ENCODE data around the gene PTPRO.
A peak's percentile ranks its signal among the peaks of the same experiment; 100 is the strongest.

Gene PTPRO

GRCh38 chr12:15581006-15581405, 258.7 kb downstream of the PTPRO start:
- peaks cover 5% of the 10 kb centered on the region for H3K36me3 Mint-ChIP-seq (ENCODE audit: low read depth)
- TF ChIP-seq CTCF (IDR thresholded peaks at IDR 0.05; ENCODE audit: unreplicated experiment in 3 of 3) = no peak
- no peak overlapping the region for H3K27ac Mint-ChIP-seq
- H3K4me3 Mint-ChIP-seq = no peak overlapping the region
- H3K27me3 Mint-ChIP-seq (ENCODE audit: low read depth) = peaks cover 4% of the 10 kb centered on the region
- H3K4me1 Mint-ChIP-seq = peaks cover 10% of the 10 kb centered on the region
- peaks cover 3% of the 10 kb centered on the region for H3K9me3 Mint-ChIP-seq

- H3K4me3 Mint-ChIP-seq = no peak overlapping the region
- peaks cover 4% of the 10 kb centered on the region for H3K4me1 Mint-ChIP-seq
- peaks cover 10% of the 10 kb centered on the region for H3K36me3 Mint-ChIP-seq (ENCODE audit: low read depth)
- TF ChIP-seq CTCF (IDR thresholded peaks at IDR 0.05; ENCODE audit: unreplicated experiment in 3 of 3) = no peak
- H3K27ac Mint-ChIP-seq = no peak overlapping the region
- H3K27me3 Mint-ChIP-seq (ENCODE audit: low read depth) = peaks cover 8% of the 10 kb centered on the region
- peaks cover 3% of the 10 kb centered on the region for H3K9me3 Mint-ChIP-seq
These were observed 261.5 kb downstream of the PTPRO start for GRCh38 chr12:15583804-15584203.

- Mint-ChIP-seq H3K27me3 (ENCODE audit: low read depth) (peaks cover 8% of the 10 kb centered on the region), H3K36me3 (ENCODE audit: low read depth) (peaks cover 10% of the 10 kb centered on the region), H3K4me1 (peaks cover 4% of the 10 kb centered on the region), H3K9me3 (peaks cover 3% of the 10 kb centered on the region), H3K27ac (peak overlapping the region in 2 of 3 experiments; percentile 25 to 57), H3K4me3 (no peak overlapping the region)
- TF ChIP-seq CTCF (IDR thresholded peaks at IDR 0.05; ENCODE audit: unreplicated experiment in 3 of 3) = peak; percentile 54 to 64 (median 64)
These were observed 262.2 kb downstream of the PTPRO start for GRCh38 chr12:15584366-15585041.

- Mint-ChIP-seq H3K27ac (no peak overlapping the region), H3K9me3 (no peaks in the 10 kb centered on the region), H3K4me1 (peaks cover 7% of the 10 kb centered on the region), H3K4me3 (peak overlapping the region in 1 of 3 experiments; percentile 76), H3K36me3 (ENCODE audit: low read depth) (peaks cover 17% of the 10 kb centered on the region), H3K27me3 (ENCODE audit: low read depth) (peaks cover 8% of the 10 kb centered on the region)
- TF ChIP-seq CTCF (IDR thresholded peaks at IDR 0.05; ENCODE audit: unreplicated experiment in 3 of 3) = no peak
These were observed 267.2 kb downstream of the PTPRO start for GRCh38 chr12:15589328-15590032.

GRCh38 chr12:15590180-15590826, 268.0 kb downstream of the PTPRO start:
- no peaks in the 10 kb centered on the region for H3K9me3 Mint-ChIP-seq
- peak; percentile 86 to 91 (median 90) for TF ChIP-seq CTCF (IDR thresholded peaks at IDR 0.05; ENCODE audit: unreplicated experiment in 3 of 3)
- H3K36me3 Mint-ChIP-seq (ENCODE audit: low read depth) = peaks cover 17% of the 10 kb centered on the region
- H3K27me3 Mint-ChIP-seq (ENCODE audit: low read depth) = peaks cover 5% of the 10 kb centered on the region
- peak overlapping the region; percentile 30 to 69 (median 48) for H3K27ac Mint-ChIP-seq
- H3K4me3 Mint-ChIP-seq = peak overlapping the region; percentile 59 to 76 (median 72)
- H3K4me1 Mint-ChIP-seq = peaks cover 7% of the 10 kb centered on the region
